ENCODE measurements around the gene MAP1LC3A.

Gene MAP1LC3A

DNA sequence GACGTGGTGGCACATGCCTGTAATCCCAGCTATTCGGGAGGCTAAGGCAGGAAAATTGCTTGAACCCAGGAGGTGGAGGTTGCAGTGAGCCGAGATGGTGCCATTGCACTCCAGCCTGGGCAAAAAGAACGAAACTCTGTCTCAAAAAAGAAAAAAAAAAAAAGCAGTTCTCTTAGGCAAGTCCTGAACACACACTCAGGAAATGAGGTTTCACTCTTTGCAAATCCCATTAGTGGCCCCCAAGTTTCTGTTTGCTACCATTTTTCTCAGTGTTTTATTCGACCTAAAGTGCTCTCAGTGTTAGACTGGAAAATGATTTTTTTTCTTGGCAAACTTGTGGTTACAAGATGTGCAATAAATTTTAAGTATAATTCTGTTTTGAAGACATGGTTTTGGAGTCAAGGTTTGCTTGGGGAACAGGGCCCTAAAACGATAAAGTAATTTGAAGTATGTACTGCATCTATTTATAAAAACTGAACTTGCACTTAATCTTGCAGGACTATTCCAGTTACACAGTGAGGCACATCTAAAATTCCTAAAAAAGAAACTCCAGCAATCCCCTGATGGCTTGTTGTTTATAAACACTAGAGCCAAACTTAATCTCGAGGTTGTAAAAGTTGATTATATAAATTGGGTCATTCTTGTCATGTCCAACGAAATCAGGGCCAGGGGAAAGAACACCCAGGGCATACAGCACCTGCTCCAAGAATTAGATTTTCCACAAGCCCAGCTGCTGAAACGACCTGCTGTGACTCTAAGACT is 42.6 kb downstream of the MAP1LC3A start:
- no peak overlapping the region for H3K4me3 ChIP-seq (ENCODE audit: low read depth, low read length)
- no peak for TF ChIP-seq CTCF (IDR thresholded peaks at IDR 0.05; ENCODE audit: low read depth, low read length)

- TF ChIP-seq CTCF (IDR thresholded peaks at IDR 0.05; ENCODE audit: low read depth, low read length), result no peak
Measured at GRCh38 chr20:34604980-34605788, 46.7 kb downstream of the MAP1LC3A start.

GRCh38 chr20:34607066-34607465 is 48.5 kb downstream of the MAP1LC3A start:
- no peak overlapping the region for H3K4me3 ChIP-seq (ENCODE audit: low read depth, low read length)
- no peak for TF ChIP-seq CTCF (IDR thresholded peaks at IDR 0.05; ENCODE audit: low read depth, low read length)

More at GRCh38 chr20:34604980-34605788, 46.7 kb downstream of the MAP1LC3A start:
- no peak overlapping the region for H3K4me3 ChIP-seq (ENCODE audit: low read depth, low read length)
